ENCODE data around the gene PDE6B. TPM values are rescaled to one million over a fixed set of nuclear protein-coding genes. Genes with fewer than 3 reads are reported as not detected.

The PDE6B gene
- polyA plus RNA-seq, 1 donor (not counting 4 experiments of a cell fraction or from before 2014, with no cell fraction given), result not detected

- Histone ChIP-seq H3K36me3 (ENCODE audit: control insufficient read depth in 2 of 2, extremely low read depth in 1 of 2, insufficient read depth in 2 of 2, low read length in 2 of 2) (no peaks in the 10 kb centered on the region), H3K9me1 (ENCODE audit: control insufficient read depth, extremely low read depth, insufficient read depth, low read length) (no peaks in the 10 kb centered on the region), H4K20me1 (ENCODE audit: control insufficient read depth, extremely low read depth, insufficient read depth, low read length) (peaks cover 4% of the 10 kb centered on the region), H2AFZ (ENCODE audit: control insufficient read depth, low read length) (no peak overlapping the region), H3K4me1 (ENCODE audit: control insufficient read depth, extremely low read depth, insufficient read depth, low read length) (peaks cover 23% of the 10 kb centered on the region), H3K79me2 (ENCODE audit: control insufficient read depth, insufficient read depth, low read length) (peaks cover 9% of the 10 kb centered on the region), H3K27ac (ENCODE audit: control insufficient read depth, insufficient read depth, low read length) (no peak overlapping the region), H3K27me3 (ENCODE audit: control insufficient read depth, extremely low read depth, insufficient read depth, low read length) (peaks cover 12% of the 10 kb centered on the region), H3K4me2 (ENCODE audit: control insufficient read depth, extremely low read depth, insufficient read depth, low read depth, low read length) (no peak overlapping the region), H3K9ac (ENCODE audit: control insufficient read depth, extremely low read depth, insufficient read depth, low read length) (no peak overlapping the region), H3K9me3 (ENCODE audit: control insufficient read depth, low read depth, low read length) (no peaks in the 10 kb centered on the region), H3K4me3 (ENCODE audit: control insufficient read depth in 2 of 3, extremely low read depth in 1 of 3, insufficient read depth in 2 of 3, low read depth in 1 of 3, low read length in 3 of 3) (no peak overlapping the region)
- dilution Hi-C loops (cut with MboI; ENCODE audit: extremely low pct_ligation_motif_present, low sequenced_read_pairs), result no loop called here
- FAIRE-seq, result no peak
- TF ChIP-seq EZH2 (IDR thresholded peaks at IDR 0.05; ENCODE audit: low read length) (no peak), CTCF (optimal IDR thresholded peaks at IDR 0.05 in 1 of 3, IDR thresholded peaks at IDR 0.05 in 1 of 3, conservative IDR thresholded peaks at IDR 0.05 in 1 of 3; ENCODE audit: extremely low read depth in 1 of 3, insufficient read depth in 2 of 3, low read length in 3 of 3) (no peak)
- no peak for DNase-seq (ENCODE audit: low read depth, low spot score)
Observed at GRCh38 chr4:679629-680028, 54.3 kb downstream of the PDE6B start.

GRCh38 chr4:680091-680490 lies 54.7 kb downstream of the PDE6B start:
- DNase-seq (ENCODE audit: low read depth, low spot score) (no peak), FAIRE-seq (no peak)
- Histone ChIP-seq H3K36me3 (ENCODE audit: control insufficient read depth in 2 of 2, extremely low read depth in 1 of 2, insufficient read depth in 2 of 2, low read length in 2 of 2) (no peaks in the 10 kb centered on the region), H3K4me3 (ENCODE audit: control insufficient read depth in 2 of 3, extremely low read depth in 1 of 3, insufficient read depth in 2 of 3, low read depth in 1 of 3, low read length in 3 of 3) (no peak overlapping the region), H3K79me2 (ENCODE audit: control insufficient read depth, insufficient read depth, low read length) (peaks cover 5% of the 10 kb centered on the region), H3K4me1 (ENCODE audit: control insufficient read depth, extremely low read depth, insufficient read depth, low read length) (peaks cover 21% of the 10 kb centered on the region), H3K9ac (ENCODE audit: control insufficient read depth, extremely low read depth, insufficient read depth, low read length) (no peak overlapping the region), H2AFZ (ENCODE audit: control insufficient read depth, low read length) (no peak overlapping the region), H3K27ac (ENCODE audit: control insufficient read depth, insufficient read depth, low read length) (no peak overlapping the region), H3K9me3 (ENCODE audit: control insufficient read depth, low read depth, low read length) (no peaks in the 10 kb centered on the region), H3K9me1 (ENCODE audit: control insufficient read depth, extremely low read depth, insufficient read depth, low read length) (no peaks in the 10 kb centered on the region), H3K27me3 (ENCODE audit: control insufficient read depth, extremely low read depth, insufficient read depth, low read length) (peaks cover 12% of the 10 kb centered on the region), H4K20me1 (ENCODE audit: control insufficient read depth, extremely low read depth, insufficient read depth, low read length) (peaks cover 4% of the 10 kb centered on the region), H3K4me2 (ENCODE audit: control insufficient read depth, extremely low read depth, insufficient read depth, low read depth, low read length) (no peak overlapping the region)
- dilution Hi-C loops (cut with MboI; ENCODE audit: extremely low pct_ligation_motif_present, low sequenced_read_pairs), result no loop called here
- TF ChIP-seq EZH2 (IDR thresholded peaks at IDR 0.05; ENCODE audit: low read length), result no peak
- TF ChIP-seq CTCF (optimal IDR thresholded peaks at IDR 0.05 in 1 of 3, IDR thresholded peaks at IDR 0.05 in 1 of 3, conservative IDR thresholded peaks at IDR 0.05 in 1 of 3; ENCODE audit: extremely low read depth in 1 of 3, insufficient read depth in 2 of 3, low read length in 3 of 3), result no peak

All from keratinocyte (primary cell).